ENCODE results near the gene PIP4K2B. TPM values are rescaled to one million over a fixed set of nuclear protein-coding genes. Genes with fewer than 3 reads are reported as not detected.

PIP4K2B gene
- total and polyA plus RNA-seq, 2 experiments from 2014 or later, result 12.8 to 65.8 TPM

GRCh38 chr17:38748149-38748891, 51.0 kb downstream of the PIP4K2B start, which contains the start of gene PCGF2:
PCGF2 (minus strand) TSS chr17:38748336; CDS start chr17:38740402, 7,934 bp downstream.
- peak; percentile 92 for DNase-seq
- Histone ChIP-seq H3F3A (ENCODE audit: insufficient read depth) (peaks cover 4% of the 10 kb centered on the region; the same call in 1 of the 2 replicates), H3K27ac (peak within 1 kb of the TSS; percentile 50), H3K4me3 (peak within 1 kb of the TSS; percentile 88), H3K36me3 (ENCODE audit: low read depth) (no peaks in the 10 kb centered on the region), H3K4me2 (ENCODE audit: unreplicated experiment) (peak within 1 kb of the TSS; percentile 96), H3K79me2 (ENCODE audit: insufficient read depth) (peaks cover 55% of the 10 kb centered on the region), H3K9ac (peak within 1 kb of the TSS; percentile 81), H3K9me2 (ENCODE audit: insufficient read depth) (no peaks in the 10 kb centered on the region), H3K4me1 (ENCODE audit: insufficient read depth) (peaks cover 12% of the 10 kb centered on the region), H4K20me1 (ENCODE audit: insufficient read depth) (no peaks in the 10 kb centered on the region), H3K9me3 (ENCODE audit: low read depth) (no peaks in the 10 kb centered on the region), H3K27me3 (replicated peaks; ENCODE audit: insufficient read depth) (no peaks in the 10 kb centered on the region), H2AFZ (peak within 1 kb of the TSS; percentile 84)
- 0 to 2% methylated on average over 14 to 44 of the region's 47 CpGs for WGBS, 2 experiments (ENCODE audit: low coverage in 1 of 2, low lambda C conversion rate in 2 of 2, missing lambda C conversion rate in 2 of 2)
- no peak for TF ChIP-seq EZH2phosphoT487 (IDR thresholded peaks at IDR 0.05; ENCODE audit: insufficient read depth, low read depth)
- no peak for TF ChIP-seq EZH2 (IDR thresholded peaks at IDR 0.05; ENCODE audit: insufficient read depth, poor library complexity, severe bottlenecking)
- in situ Hi-C loops (cut with MboI), result no loop called here

- Histone ChIP-seq H3K4me1 (ENCODE audit: insufficient read depth) (peaks cover 17% of the 10 kb centered on the region), H3K4me2 (ENCODE audit: unreplicated experiment) (peak overlapping the region; percentile 85), H2AFZ (peak overlapping the region; percentile 84), H3K9me3 (ENCODE audit: low read depth) (no peaks in the 10 kb centered on the region), H3K9ac (peak overlapping the region; percentile 81), H3K79me2 (ENCODE audit: insufficient read depth) (peaks cover 55% of the 10 kb centered on the region), H3K4me3 (peak overlapping the region; percentile 88), H3F3A (ENCODE audit: insufficient read depth) (peaks cover 7% of the 10 kb centered on the region; the same call in 1 of the 2 replicates), H3K27ac (no peak overlapping the region; the same call in 1 of the 2 replicates), H3K9me2 (ENCODE audit: insufficient read depth) (no peaks in the 10 kb centered on the region), H4K20me1 (ENCODE audit: insufficient read depth) (no peaks in the 10 kb centered on the region), H3K27me3 (replicated peaks; ENCODE audit: insufficient read depth) (no peaks in the 10 kb centered on the region), H3K36me3 (ENCODE audit: low read depth) (no peaks in the 10 kb centered on the region)
- peak; percentile 57 for DNase-seq
- 1 to 2% methylated on average over 23 to 57 of the region's 64 CpGs for WGBS, 2 experiments (ENCODE audit: low coverage in 1 of 2, low lambda C conversion rate in 2 of 2, missing lambda C conversion rate in 2 of 2)
- in situ Hi-C loops (cut with MboI), result no loop called here
- TF ChIP-seq EZH2phosphoT487 (IDR thresholded peaks at IDR 0.05; ENCODE audit: insufficient read depth, low read depth), result no peak
Observed at GRCh38 chr17:38747463-38748148, 51.8 kb downstream of the PIP4K2B start.

- DNase-seq, result peak; percentile 41
- no peaks in the 10 kb centered on the region for H3K27me3 ChIP-seq (replicated peaks; ENCODE audit: insufficient read depth)
- peaks cover 61% of the 10 kb centered on the region for H3K79me2 ChIP-seq (ENCODE audit: insufficient read depth)
- no peak overlapping the region for H3K27ac ChIP-seq
- H3K4me1 ChIP-seq (ENCODE audit: insufficient read depth), result peaks cover 23% of the 10 kb centered on the region
- peak overlapping the region; percentile 85 for H3K4me2 ChIP-seq (ENCODE audit: unreplicated experiment)
- peaks cover 8% of the 10 kb centered on the region; the same call in 1 of the 2 replicates for H3F3A ChIP-seq (ENCODE audit: insufficient read depth)
- H3K9me2 ChIP-seq (ENCODE audit: insufficient read depth), result no peaks in the 10 kb centered on the region
- 0 out of 2 replicates have a peak overlapping the region, but pooled peaks have one; percentile 84 for H2AFZ ChIP-seq
- H3K36me3 ChIP-seq (ENCODE audit: low read depth), result no peaks in the 10 kb centered on the region
- in situ Hi-C loops (cut with MboI), result no loop called here
- peak overlapping the region; percentile 81 for H3K9ac ChIP-seq
- WGBS, 2 experiments (ENCODE audit: low coverage in 1 of 2, low lambda C conversion rate in 2 of 2, missing lambda C conversion rate in 2 of 2), result 0 to 3% methylated on average over 12 to 21 of the region's 21 CpGs
- TF ChIP-seq EZH2phosphoT487 (IDR thresholded peaks at IDR 0.05; ENCODE audit: insufficient read depth, low read depth), result no peak
- no peak for TF ChIP-seq EZH2 (IDR thresholded peaks at IDR 0.05; ENCODE audit: insufficient read depth, poor library complexity, severe bottlenecking)
- H3K4me3 ChIP-seq, result peak overlapping the region; percentile 88
- H3K9me3 ChIP-seq (ENCODE audit: low read depth), result no peaks in the 10 kb centered on the region
- H4K20me1 ChIP-seq (ENCODE audit: insufficient read depth), result no peaks in the 10 kb centered on the region
Observed at GRCh38 chr17:38746849-38747462, 52.4 kb downstream of the PIP4K2B start.

Data from GM23248 (cell line).